Activated T-helper 1 cell treated with Interleukin-2 at 50 U/mL for 16 hours (primary cell): ENCODE data around the gene LPP.
"Not testable (repeated sequence)": the region's sequence is repeated elsewhere in the genome, so short reads cannot be mapped to it uniquely, and the experiment has no call there.

Source experiments
- DNase-seq: peaks from one replicate; pipeline ENCODE4 v3.0.0-alpha.2; 2020; ENCODE audit warnings: low read depth

The LPP gene

GRCh38 chr3:188584958-188585689 is 431.2 kb downstream of the LPP start:
- no peak for DNase-seq

- no peak for DNase-seq
These were observed 435.1 kb downstream of the LPP start for GRCh38 chr3:188589071-188589470.

- no peak for DNase-seq
These were observed 435.8 kb downstream of the LPP start for GRCh38 chr3:188589771-188590170.

- no peak for DNase-seq
These were observed 436.6 kb downstream of the LPP start for GRCh38 chr3:188590557-188590956.

GRCh38 chr3:188594139-188594538 is 440.2 kb downstream of the LPP start:
- no peak for DNase-seq

- no peak for DNase-seq
These were observed 442.0 kb downstream of the LPP start for GRCh38 chr3:188595890-188596376.

- DNase-seq: no peak
These were observed 444.9 kb downstream of the LPP start for GRCh38 chr3:188598894-188599293.

- no peak for DNase-seq
These were observed 448.2 kb downstream of the LPP start for GRCh38 chr3:188602111-188602510.

GRCh38 chr3:188602620-188603019 is 448.7 kb downstream of the LPP start:
- DNase-seq: no peak

GRCh38 chr3:188604651-188605050 is 450.7 kb downstream of the LPP start:
- no peak for DNase-seq

GRCh38 chr3:188605231-188605630 is 451.3 kb downstream of the LPP start:
- DNase-seq: no peak

- DNase-seq: no peak
These were observed 451.9 kb downstream of the LPP start for GRCh38 chr3:188605905-188606304.

- no peak for DNase-seq
These were observed 453.9 kb downstream of the LPP start for GRCh38 chr3:188607805-188608315.

GRCh38 chr3:188608401-188608800 is 454.4 kb downstream of the LPP start:
- DNase-seq: no peak

GRCh38 chr3:188613721-188614120 is 459.8 kb downstream of the LPP start:
- not testable (repeated sequence) for DNase-seq

GRCh38 chr3:188617270-188617669 is 463.3 kb downstream of the LPP start:
- DNase-seq: no peak

- DNase-seq: no peak
These were observed 464.2 kb downstream of the LPP start for GRCh38 chr3:188617988-188618701.

GRCh38 chr3:188620752-188621151 is 466.8 kb downstream of the LPP start:
- no peak for DNase-seq

GRCh38 chr3:188624384-188624783 is 470.4 kb downstream of the LPP start:
- DNase-seq: no peak

GRCh38 chr3:188624828-188625227 is 470.9 kb downstream of the LPP start:
- no peak for DNase-seq

- DNase-seq: no peak
These were observed 473.7 kb downstream of the LPP start for GRCh38 chr3:188627652-188628051.

GRCh38 chr3:188631291-188632010 is 477.5 kb downstream of the LPP start:
- no peak for DNase-seq

- DNase-seq: no peak
These were observed 479.2 kb downstream of the LPP start for GRCh38 chr3:188633206-188633605.
